Stimulated activated CD4-positive, alpha-beta T cell treated with anti-CD3 and anti-CD28 coated beads, Interleukin-4, amount 100 ng/mL, for 1 hour (primary cell): ENCODE measurements around the gene GAR1.
"Not testable (repeated sequence)": the region's sequence is repeated elsewhere in the genome, so short reads cannot be mapped to it uniquely, and the experiment has no call there.

Experiments
- DNase-seq: peaks from one replicate; pipeline ENCODE4 v3.0.0-alpha.2; 2020

The GAR1 gene

GRCh38 chr4:109815151-109816081 is at the start of gene GAR1:
Gene GAR1 (plus strand): TSS chr4:109815762. CDS start chr4:109816165, 403 bp downstream.
- DNase-seq = peak; percentile 83

- not testable (repeated sequence) for DNase-seq
Observed at GRCh38 chr4:109782092-109782491, 33.5 kb upstream of the GAR1 start.

GRCh38 chr4:109786846-109787245 is 28.7 kb upstream of the GAR1 start:
- no peak for DNase-seq

GRCh38 chr4:109787807-109788206 is 27.8 kb upstream of the GAR1 start:
- no peak for DNase-seq

- DNase-seq = no peak
Observed at GRCh38 chr4:109795059-109795458, 20.5 kb upstream of the GAR1 start.

- DNase-seq = no peak
Observed at GRCh38 chr4:109798866-109799265, 16.7 kb upstream of the GAR1 start.

- DNase-seq = no peak
Observed at GRCh38 chr4:109801099-109801789, 14.3 kb upstream of the GAR1 start.

GRCh38 chr4:109801895-109802319 is 13.7 kb upstream of the GAR1 start, which contains the start of gene CFI:
Gene CFI (minus strand): TSS chr4:109801999. CDS start chr4:109801971, 28 bp downstream.
- DNase-seq = no peak

GRCh38 chr4:109803924-109804571 is 11.5 kb upstream of the GAR1 start:
- no peak for DNase-seq

- no peak for DNase-seq
Observed at GRCh38 chr4:109809655-109810054, 5.9 kb upstream of the GAR1 start.

GRCh38 chr4:109810552-109811387 is 4.8 kb upstream of the GAR1 start:
- no peak for DNase-seq

GRCh38 chr4:109811707-109812106 is 3.9 kb upstream of the GAR1 start:
- DNase-seq = no peak

GRCh38 chr4:109816082-109816442 is 500 bp downstream of the GAR1 start:
- peak; percentile 52 for DNase-seq

GRCh38 chr4:109816894-109817293 is 1.3 kb downstream of the GAR1 start:
- no peak for DNase-seq

- DNase-seq = no peak
Observed at GRCh38 chr4:109818268-109818667, 2.7 kb downstream of the GAR1 start.

- no peak for DNase-seq
Observed at GRCh38 chr4:109820563-109820962, 5.0 kb downstream of the GAR1 start.

GRCh38 chr4:109821185-109821584 is 5.6 kb downstream of the GAR1 start:
- no peak for DNase-seq

GRCh38 chr4:109826719-109827118 is 11.2 kb downstream of the GAR1 start:
- no peak for DNase-seq

- no peak for DNase-seq
Observed at GRCh38 chr4:109827672-109828071, 12.1 kb downstream of the GAR1 start, which contains the start of gene RRH. Gene RRH (plus strand): TSS chr4:109827972. CDS start chr4:109828028, 56 bp downstream.

GRCh38 chr4:109833756-109834155 is 18.2 kb downstream of the GAR1 start:
- no peak for DNase-seq

- DNase-seq = no peak
Observed at GRCh38 chr4:109836985-109837384, 21.4 kb downstream of the GAR1 start.

- DNase-seq = no peak
Observed at GRCh38 chr4:109846395-109847098, 31.0 kb downstream of the GAR1 start.
